ENCODE data around the gene BCKDHB. TPM values are rescaled to one million over a fixed set of nuclear protein-coding genes. Genes with fewer than 3 reads are reported as not detected.
A peak's percentile ranks its signal among the peaks of the same experiment; 100 is the strongest.

Gene BCKDHB
- total RNA-seq, 6 experiments from 2014 or later: 16.7 to 20.2 (median 18.7) TPM

- peaks cover 19% of the 10 kb centered on the region for H3K4me1 Mint-ChIP-seq (ENCODE audit: low read depth)
- peaks cover 7% of the 10 kb centered on the region for H3K9me3 Mint-ChIP-seq
- peaks cover 12% of the 10 kb centered on the region for H3K36me3 Mint-ChIP-seq (ENCODE audit: low read depth)
- no peak overlapping the region for H3K4me3 Mint-ChIP-seq
- no peaks in the 10 kb centered on the region for H3K27me3 Mint-ChIP-seq (ENCODE audit: insufficient read depth)
- TF ChIP-seq CTCF (IDR thresholded peaks at IDR 0.05): no peak
- DNase-seq: no peak
- no peak overlapping the region for H3K27ac Mint-ChIP-seq
These were observed 20.3 kb downstream of the BCKDHB start for GRCh38 chr6:80126657-80127345.

DNA sequence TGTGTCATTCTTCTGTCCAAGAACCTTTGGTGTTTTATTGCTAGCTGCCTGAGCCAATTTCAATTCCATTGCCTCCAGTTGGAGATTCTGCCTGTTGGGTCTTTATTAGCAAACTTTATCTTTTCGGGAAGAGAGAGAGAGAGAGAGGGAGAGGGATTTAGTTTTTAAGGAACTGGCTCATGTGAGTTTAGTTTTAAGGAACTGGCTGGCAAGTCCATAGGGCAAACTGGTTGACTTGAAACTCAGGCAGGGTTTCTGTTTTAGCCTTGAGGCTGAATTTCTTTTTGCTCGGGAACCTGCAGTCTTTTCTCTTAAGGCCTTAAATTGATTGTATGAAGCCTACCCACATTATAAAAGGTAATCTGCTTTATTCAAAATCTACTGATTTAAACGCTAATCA is 23.0 kb downstream of the BCKDHB start:
- TF ChIP-seq CTCF (IDR thresholded peaks at IDR 0.05): no peak
- no peaks in the 10 kb centered on the region for H3K9me3 Mint-ChIP-seq
- no peak overlapping the region for H3K4me3 Mint-ChIP-seq
- peak overlapping the region; percentile 22; the same call in 1 of the 2 replicates for H3K27ac Mint-ChIP-seq
- peaks cover 13% of the 10 kb centered on the region; the same call in 1 of the 2 replicates for H3K36me3 Mint-ChIP-seq (ENCODE audit: low read depth)
- no peak for DNase-seq
- peaks cover 25% of the 10 kb centered on the region for H3K4me1 Mint-ChIP-seq (ENCODE audit: low read depth)
- no peaks in the 10 kb centered on the region for H3K27me3 Mint-ChIP-seq (ENCODE audit: insufficient read depth)

DNA sequence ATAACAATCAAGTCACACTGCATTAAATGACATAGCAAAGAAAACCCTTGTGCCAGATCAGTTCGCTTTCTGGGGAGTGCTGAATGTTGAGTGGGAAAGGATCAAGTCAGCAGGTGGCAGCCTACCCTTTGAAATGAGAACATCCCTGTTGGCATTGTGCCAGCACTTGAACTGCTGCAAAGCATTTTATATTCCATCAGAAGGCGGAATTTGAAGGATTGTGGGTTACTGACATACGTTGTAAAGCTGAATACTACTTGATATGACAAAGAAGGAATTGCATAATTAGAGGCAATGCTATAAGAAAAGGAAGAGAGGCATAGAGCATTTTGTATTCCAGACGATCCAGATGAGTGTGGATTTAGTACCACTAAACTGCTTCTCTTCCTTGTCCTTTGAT is 26.5 kb downstream of the BCKDHB start:
- no peaks in the 10 kb centered on the region for H3K9me3 Mint-ChIP-seq
- H3K27me3 Mint-ChIP-seq (ENCODE audit: insufficient read depth): no peaks in the 10 kb centered on the region
- peak; percentile 81 for TF ChIP-seq CTCF (IDR thresholded peaks at IDR 0.05)
- no peak overlapping the region for H3K27ac Mint-ChIP-seq
- peaks cover 22% of the 10 kb centered on the region; the same call in 1 of the 2 replicates for H3K36me3 Mint-ChIP-seq (ENCODE audit: low read depth)
- no peak overlapping the region for H3K4me3 Mint-ChIP-seq
- H3K4me1 Mint-ChIP-seq (ENCODE audit: low read depth): peaks cover 23% of the 10 kb centered on the region
- DNase-seq: peak; percentile 48

GRCh38 chr6:80134065-80134464 is 27.6 kb downstream of the BCKDHB start:
- TF ChIP-seq CTCF (IDR thresholded peaks at IDR 0.05): no peak
- Mint-ChIP-seq H3K9me3 (0 out of 2 replicates have a peak, but pooled peaks cover 3% of the 10 kb centered on the region), H3K4me3 (no peak overlapping the region), H3K27ac (no peak overlapping the region), H3K4me1 (ENCODE audit: low read depth) (peaks cover 12% of the 10 kb centered on the region), H3K27me3 (ENCODE audit: insufficient read depth) (no peaks in the 10 kb centered on the region), H3K36me3 (ENCODE audit: low read depth) (peaks cover 22% of the 10 kb centered on the region; the same call in 1 of the 2 replicates)
- no peak for DNase-seq

DNA sequence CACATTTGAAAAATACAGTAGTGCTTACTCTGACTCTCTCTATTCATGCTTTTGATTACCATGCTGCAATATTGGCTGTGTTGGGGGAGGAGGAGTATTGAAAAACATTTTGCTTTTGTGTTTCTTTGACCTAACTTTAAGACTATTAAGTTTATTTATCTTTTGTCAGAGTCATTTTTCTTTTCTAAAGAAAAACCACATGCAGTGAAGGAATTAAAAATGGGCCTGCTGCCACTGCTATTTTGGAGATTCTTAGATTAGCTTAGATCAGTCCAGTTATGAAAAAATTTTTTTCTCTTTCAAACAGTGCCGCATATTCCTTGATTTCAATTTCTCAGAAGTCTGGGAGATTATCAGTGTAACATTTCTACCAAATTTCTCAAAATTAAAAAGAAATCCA is 36.1 kb downstream of the BCKDHB start:
- Mint-ChIP-seq H3K36me3 (ENCODE audit: low read depth) (peaks cover 4% of the 10 kb centered on the region; the same call in 1 of the 2 replicates), H3K27ac (peak overlapping the region; percentile 70), H3K9me3 (0 out of 2 replicates have a peak, but pooled peaks cover 6% of the 10 kb centered on the region), H3K27me3 (ENCODE audit: insufficient read depth) (no peaks in the 10 kb centered on the region), H3K4me1 (ENCODE audit: low read depth) (peaks cover 32% of the 10 kb centered on the region), H3K4me3 (peak overlapping the region; percentile 13; the same call in 1 of the 2 replicates)
- no peak for TF ChIP-seq CTCF (IDR thresholded peaks at IDR 0.05)
- DNase-seq: no peak

All from HFFc6 (cell line).